Measurements from ENCODE around the gene AGPAT4. TPM values are rescaled to one million over a fixed set of nuclear protein-coding genes. Genes with fewer than 3 reads are reported as not detected.

AGPAT4 gene
- total RNA-seq, 6 experiments from 2014 or later = 0.42 to 1.7 (median 0.78) TPM

DNA sequence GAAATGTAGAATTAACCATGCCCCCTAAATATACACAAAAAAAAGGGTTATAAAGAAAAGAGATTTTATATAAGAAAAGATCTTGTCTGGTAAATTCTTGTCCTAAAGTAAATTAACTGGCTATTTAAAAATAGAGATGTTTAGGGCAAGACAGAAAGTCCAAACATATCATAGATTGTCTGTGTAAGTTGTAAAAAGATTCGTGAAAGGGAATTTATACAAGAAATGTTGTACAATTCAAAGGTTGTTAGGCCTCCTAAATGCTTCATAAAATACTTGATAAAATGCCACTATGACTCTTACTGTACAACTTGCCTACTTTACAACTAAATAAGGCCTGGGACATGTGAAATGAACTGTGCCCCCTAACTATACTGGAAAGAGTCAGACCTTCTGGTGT, 21.9 kb upstream of the AGPAT4 start:
- intact Hi-C loops (cut with DNase I) = no loop called here
- H3K27ac ChIP-seq = no peak overlapping the region
- H3K4me3 ChIP-seq = no peak overlapping the region
- DNase-seq (no peak), ATAC-seq (no peak)
- H3K4me1 ChIP-seq = no peaks in the 10 kb centered on the region
- 79% methylated on average over 1 of the region's 1 CpG for WGBS (ENCODE audit: insufficient coverage, low coverage, low lambda C conversion rate, missing lambda C conversion rate)
- no peaks in the 10 kb centered on the region for H3K27me3 ChIP-seq
- H3K36me3 ChIP-seq = no peaks in the 10 kb centered on the region
- no peaks in the 10 kb centered on the region for H3K9me3 ChIP-seq
- TF ChIP-seq, protein P1, sequence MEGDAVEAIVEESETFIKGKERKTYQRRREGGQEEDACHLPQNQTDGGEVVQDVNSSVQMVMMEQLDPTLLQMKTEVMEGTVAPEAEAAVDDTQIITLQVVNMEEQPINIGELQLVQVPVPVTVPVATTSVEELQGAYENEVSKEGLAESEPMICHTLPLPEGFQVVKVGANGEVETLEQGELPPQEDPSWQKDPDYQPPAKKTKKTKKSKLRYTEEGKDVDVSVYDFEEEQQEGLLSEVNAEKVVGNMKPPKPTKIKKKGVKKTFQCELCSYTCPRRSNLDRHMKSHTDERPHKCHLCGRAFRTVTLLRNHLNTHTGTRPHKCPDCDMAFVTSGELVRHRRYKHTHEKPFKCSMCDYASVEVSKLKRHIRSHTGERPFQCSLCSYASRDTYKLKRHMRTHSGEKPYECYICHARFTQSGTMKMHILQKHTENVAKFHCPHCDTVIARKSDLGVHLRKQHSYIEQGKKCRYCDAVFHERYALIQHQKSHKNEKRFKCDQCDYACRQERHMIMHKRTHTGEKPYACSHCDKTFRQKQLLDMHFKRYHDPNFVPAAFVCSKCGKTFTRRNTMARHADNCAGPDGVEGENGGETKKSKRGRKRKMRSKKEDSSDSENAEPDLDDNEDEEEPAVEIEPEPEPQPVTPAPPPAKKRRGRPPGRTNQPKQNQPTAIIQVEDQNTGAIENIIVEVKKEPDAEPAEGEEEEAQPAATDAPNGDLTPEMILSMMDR (IDR thresholded peaks at IDR 0.05) = no peak

DNA sequence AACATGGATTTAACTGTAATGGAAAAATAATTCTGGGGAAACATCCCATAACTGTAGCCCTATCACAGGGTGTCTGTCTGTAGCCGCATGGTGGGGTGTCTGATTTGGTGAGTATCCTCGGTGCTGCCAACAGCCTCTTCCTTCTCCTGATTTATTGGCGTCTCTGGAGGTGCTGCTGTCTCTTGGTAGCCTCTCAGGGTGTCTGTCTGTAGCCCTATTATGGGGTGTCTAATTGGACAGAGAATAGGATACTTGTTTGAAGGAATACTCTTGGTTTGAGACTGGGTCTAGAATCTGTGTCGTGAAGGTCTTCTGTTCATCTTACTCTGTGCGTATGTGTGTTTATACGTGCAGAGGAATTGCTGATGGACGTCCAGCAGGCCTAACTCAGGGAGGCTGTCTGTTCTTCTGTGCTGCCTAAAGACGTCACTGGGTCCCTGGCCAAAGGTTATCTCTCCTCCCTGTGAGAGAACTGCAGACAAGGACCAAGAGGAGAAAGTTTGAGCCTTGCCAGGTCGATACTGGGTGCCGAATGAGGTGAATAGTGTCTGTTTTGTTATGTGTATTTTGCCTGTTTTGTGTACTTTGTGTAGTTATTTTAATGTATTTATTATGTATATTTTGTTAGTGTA, 18.9 kb upstream of the AGPAT4 start:
- no peaks in the 10 kb centered on the region for H3K36me3 ChIP-seq
- H3K9me3 ChIP-seq = no peaks in the 10 kb centered on the region
- H3K4me3 ChIP-seq = no peak overlapping the region
- TF ChIP-seq, protein P1 (IDR thresholded peaks at IDR 0.05) = no peak
- TF ChIP-seq POLR2A (IDR thresholded peaks at IDR 0.05) = no peak
- H3K27me3 ChIP-seq = no peaks in the 10 kb centered on the region
- no peak for DNase-seq
- ATAC-seq = no peak
- H3K27ac ChIP-seq = no peak overlapping the region
- 47% methylated on average over 8 of the region's 10 CpGs for WGBS (ENCODE audit: insufficient coverage, low coverage, low lambda C conversion rate, missing lambda C conversion rate)
- intact Hi-C loops (cut with DNase I) = no loop called here
- H3K4me1 ChIP-seq = no peaks in the 10 kb centered on the region

DNA sequence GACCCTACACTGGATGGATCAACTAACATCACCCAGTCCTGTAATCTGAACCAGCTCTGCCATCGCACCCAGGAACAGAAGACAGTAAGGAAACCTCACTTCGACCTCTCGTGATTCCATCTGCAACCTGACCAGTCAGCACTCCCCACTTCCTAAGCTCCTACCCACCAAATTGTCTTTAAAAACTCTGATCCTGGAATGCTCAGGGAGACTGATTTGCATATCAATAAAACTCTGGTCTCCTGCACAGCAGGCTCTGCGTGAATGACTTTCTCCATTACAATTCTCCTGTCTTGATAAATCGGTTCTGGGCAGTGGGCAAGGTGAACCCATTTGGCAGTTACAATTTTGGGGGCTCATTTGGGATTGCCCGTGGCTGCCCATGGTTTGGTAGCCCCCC, 18.3 kb upstream of the AGPAT4 start:
- no peak overlapping the region for H3K4me3 ChIP-seq
- ATAC-seq (no peak), DNase-seq (no peak)
- no peaks in the 10 kb centered on the region for H3K36me3 ChIP-seq
- H3K27me3 ChIP-seq = no peaks in the 10 kb centered on the region
- H3K27ac ChIP-seq = no peak overlapping the region
- no peaks in the 10 kb centered on the region for H3K4me1 ChIP-seq
- no peaks in the 10 kb centered on the region for H3K9me3 ChIP-seq
- 87% methylated on average over 4 of the region's 6 CpGs for WGBS (ENCODE audit: insufficient coverage, low coverage, low lambda C conversion rate, missing lambda C conversion rate)
- intact Hi-C loops (cut with DNase I) = no loop called here
- TF ChIP-seq, protein P1 (IDR thresholded peaks at IDR 0.05) = no peak
- no peak for TF ChIP-seq POLR2A (IDR thresholded peaks at IDR 0.05)

DNA sequence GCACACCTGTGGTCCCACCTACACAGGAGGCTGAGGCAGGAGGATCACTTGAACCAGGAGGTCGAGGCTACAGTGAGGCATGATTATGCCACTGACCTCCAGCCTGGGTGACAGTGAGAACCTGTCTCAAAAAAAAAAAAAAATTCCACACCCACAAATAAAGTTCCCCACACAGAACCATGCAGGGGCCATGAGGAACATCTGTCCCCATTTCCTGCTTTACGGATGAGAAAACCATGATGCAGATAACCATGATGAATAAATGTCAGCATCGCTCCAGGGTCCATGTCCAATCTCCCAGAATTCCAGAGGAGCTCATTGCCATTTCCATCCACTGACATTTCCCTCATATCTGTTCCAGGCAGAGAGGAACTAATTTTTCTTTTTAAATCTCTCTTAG, 16.9 kb upstream of the AGPAT4 start:
- H3K4me3 ChIP-seq = no peak overlapping the region
- ATAC-seq (no peak), DNase-seq (no peak)
- H3K27me3 ChIP-seq = no peaks in the 10 kb centered on the region
- TF ChIP-seq, protein P1 (IDR thresholded peaks at IDR 0.05) = no peak
- no peak for TF ChIP-seq POLR2A (IDR thresholded peaks at IDR 0.05)
- no peaks in the 10 kb centered on the region for H3K36me3 ChIP-seq
- H3K4me1 ChIP-seq = no peaks in the 10 kb centered on the region
- intact Hi-C loops (cut with DNase I) = no loop called here
- no peaks in the 10 kb centered on the region for H3K9me3 ChIP-seq
- no peak overlapping the region for H3K27ac ChIP-seq
- 36% methylated on average over 3 of the region's 3 CpGs for whole genome bisulfite sequencing (ENCODE audit: insufficient coverage, low coverage, low lambda C conversion rate, missing lambda C conversion rate)

DNA sequence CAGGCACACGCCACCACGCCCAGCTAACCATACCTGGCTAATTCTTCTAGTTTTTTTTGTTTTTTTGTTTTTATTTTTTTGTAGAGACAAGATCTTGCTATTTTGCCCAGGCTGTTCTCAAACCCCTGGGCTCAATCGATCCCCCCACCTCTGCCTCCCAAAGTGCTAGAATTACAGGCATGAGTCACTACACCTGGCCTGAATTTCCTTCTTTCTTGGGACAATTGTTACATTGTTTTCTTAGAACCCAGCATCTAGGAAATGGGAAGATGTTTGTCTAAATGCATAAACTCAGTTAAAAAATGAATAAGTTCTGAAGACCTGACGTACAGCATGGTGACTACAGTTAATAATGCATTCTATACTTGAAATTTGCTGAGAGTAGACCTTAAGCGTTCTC, 10.8 kb upstream of the AGPAT4 start:
- Histone ChIP-seq H3K27me3 (no peaks in the 10 kb centered on the region), H3K4me3 (no peak overlapping the region), H3K36me3 (no peaks in the 10 kb centered on the region), H3K4me1 (no peaks in the 10 kb centered on the region), H3K9me3 (no peaks in the 10 kb centered on the region), H3K27ac (no peak overlapping the region)
- intact Hi-C loops (cut with DNase I) = no loop called here
- 76% methylated on average over 5 of the region's 5 CpGs for WGBS (ENCODE audit: insufficient coverage, low coverage, low lambda C conversion rate, missing lambda C conversion rate)
- ATAC-seq = no peak
- DNase-seq = no peak
- TF ChIP-seq, protein P1 (IDR thresholded peaks at IDR 0.05) = no peak
- no peak for TF ChIP-seq POLR2A (IDR thresholded peaks at IDR 0.05)
